Middle frontal gyrus (tissue), 1 donor: ENCODE data around the gene TLK1.

Experiments
- DNase-seq: peaks from one replicate; pipeline ENCODE4 v3.0.0-alpha.2; 2015; ENCODE audit warnings: low spot score; ENCODE audit errors: extremely low spot score

TLK1 gene

DNA sequence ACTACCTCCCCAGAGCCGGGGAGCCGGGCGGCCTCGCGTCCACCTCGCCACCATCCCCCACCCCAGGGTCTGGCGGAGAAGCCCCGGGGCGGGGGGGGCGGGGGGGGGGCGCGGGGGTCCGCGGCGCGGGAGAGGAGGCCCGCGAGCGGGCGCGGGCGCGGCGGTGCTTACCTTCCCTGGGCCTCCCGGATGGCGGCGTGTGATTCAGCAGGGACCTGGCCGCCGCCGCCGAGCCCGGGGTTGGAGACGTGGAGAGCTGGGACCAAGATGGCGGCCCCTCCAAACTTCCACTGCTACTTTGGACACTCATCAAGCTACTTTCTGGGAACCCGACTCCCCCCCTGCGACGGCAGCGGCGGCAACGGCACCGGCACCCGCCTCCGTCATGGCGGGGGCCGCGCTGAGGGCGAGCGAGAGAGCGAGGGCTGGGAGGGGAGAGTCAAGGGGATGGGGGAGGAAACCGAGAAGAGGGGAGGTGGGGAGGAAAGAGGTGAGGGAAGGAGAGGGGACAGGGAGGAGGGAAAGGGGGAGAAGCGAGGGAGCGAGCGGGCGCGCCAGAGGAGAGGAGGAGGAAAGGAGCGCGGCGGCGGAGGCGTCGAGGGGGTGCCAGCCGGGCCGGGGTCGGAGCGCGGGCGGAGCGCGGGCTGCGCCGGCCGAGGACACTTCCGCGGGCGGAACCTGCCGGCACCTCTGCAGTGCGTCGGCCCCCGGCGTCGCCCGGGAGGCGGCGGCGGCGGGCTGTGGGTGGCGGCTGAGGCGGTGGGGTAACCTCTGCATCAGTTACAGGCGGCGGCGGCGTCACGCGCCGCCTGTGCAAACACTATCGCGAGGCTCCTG, at the start of gene TLK1:
TLK1 (minus strand) TSS at position 775 of the 837 bp plus-strand sequence; CDS start at position 310, 465 bp downstream.
- no peak for DNase-seq

DNA sequence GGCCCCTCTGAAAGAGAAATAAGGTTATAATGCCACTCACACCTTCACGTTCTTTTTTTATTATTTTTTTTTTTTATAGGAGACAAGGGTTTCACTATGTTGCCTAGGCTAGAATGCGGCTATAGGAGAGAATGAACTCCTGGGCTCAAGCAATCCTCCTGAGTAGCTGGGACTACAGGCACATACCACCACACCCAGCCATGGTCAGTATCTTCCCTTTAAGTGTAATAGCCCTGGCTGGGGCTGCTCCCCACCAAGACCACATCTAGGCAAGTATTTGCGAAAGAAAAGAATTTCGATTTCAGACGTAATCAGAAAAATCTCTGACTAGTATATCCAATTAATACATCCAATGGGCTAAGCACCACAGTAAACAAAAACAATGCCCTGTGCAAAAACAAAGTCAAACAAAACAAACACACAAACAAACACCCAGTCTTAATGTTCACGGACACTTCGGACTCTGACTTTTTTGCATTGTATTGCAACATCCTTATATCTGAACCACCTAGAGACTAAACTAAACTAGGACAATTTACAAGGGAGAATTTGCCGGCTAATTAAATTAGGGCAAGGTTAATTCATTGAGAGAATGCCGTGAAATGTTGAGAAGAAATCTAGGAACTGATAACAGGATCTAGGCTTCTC, 49.6 kb upstream of the TLK1 start:
- DNase-seq, result no peak

DNA sequence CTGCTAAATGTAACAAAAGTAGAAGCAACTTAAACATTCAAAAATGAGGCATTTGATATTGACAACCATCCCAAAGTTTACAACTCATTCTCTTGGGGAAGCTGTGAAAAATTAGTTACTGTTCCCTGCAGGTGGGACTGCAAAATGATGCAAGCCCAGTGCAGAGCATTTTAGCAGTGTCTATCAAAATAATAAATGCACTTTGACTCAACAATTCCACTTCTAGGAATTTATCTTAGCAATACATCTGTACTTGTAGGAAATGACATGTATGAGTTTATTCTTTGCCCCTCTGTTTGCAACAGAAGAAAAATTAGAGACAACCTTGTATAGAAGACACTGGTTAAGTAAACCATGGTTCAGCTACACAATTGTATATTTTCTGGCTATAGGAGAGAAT, 48.0 kb upstream of the TLK1 start:
- no peak for DNase-seq

DNA sequence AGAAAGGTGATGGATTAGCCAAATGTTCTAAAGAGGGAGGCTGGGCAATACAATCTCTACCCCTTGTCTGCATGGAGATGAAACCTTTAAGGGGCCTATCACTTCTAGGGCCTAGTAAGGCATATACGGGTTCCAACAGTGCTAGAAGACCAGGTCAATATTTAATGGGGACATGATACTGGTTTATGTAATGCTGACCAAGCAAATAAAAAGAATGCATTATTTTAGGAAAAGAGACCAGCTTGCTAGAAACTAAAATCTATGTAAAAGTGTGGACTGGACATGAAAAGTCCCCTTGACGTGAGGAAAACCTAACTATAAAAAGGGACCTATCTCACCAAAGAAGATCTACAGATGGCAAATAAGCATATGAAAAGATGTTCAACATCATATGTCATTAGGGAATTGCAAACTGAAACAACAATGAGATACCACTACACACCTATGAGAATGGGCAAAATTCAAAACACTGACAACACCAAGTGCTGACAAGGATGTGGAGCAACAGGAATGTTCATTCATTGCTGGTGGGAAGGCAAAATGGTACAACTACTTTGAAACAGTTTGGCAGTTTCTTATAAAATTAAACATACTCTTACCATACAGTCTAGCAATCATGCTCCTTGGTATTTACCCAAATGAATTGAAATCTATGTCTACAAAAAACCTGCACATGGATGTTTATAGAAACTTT, 45.9 kb upstream of the TLK1 start:
- no peak for DNase-seq

GRCh38 chr2:171205551-171205950, 44.9 kb upstream of the TLK1 start:
- DNase-seq, result no peak

DNA sequence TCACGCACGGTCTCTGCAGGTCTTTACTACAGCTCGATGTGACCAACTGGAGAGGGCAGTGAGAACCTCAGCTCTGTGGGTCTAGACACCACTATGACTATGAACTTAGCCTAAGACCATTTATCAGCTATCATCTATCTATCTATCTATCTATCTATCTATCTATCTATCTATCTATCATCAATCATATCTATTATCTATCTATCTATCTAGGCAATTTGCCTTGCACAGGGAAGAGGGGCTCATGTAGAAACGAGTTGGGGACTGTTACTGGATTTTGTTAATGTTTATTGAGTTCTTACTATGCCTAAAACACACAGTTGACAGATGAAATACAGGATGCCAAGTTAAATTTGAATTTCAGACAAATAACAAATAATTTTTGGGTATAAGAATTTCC, 41.1 kb upstream of the TLK1 start:
- DNase-seq, result no peak

DNA sequence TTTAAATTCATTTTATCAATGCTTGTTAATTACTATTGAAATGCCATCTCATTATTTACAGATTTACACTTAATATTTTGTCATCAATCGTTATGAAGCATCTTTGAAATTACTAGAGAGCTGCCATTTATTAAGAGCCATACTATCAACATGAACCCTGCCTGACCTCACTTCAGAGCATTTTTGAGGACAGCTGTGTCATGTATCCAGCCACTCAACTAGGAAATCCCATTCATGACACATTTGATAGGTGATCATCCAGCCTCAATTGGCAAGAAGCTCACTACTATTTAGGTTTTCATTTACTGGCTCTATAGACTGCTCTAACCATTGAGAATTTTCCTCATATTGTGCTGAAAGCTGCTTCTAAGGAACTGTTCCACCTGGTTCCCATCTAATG, 40.6 kb upstream of the TLK1 start:
- no peak for DNase-seq

DNA sequence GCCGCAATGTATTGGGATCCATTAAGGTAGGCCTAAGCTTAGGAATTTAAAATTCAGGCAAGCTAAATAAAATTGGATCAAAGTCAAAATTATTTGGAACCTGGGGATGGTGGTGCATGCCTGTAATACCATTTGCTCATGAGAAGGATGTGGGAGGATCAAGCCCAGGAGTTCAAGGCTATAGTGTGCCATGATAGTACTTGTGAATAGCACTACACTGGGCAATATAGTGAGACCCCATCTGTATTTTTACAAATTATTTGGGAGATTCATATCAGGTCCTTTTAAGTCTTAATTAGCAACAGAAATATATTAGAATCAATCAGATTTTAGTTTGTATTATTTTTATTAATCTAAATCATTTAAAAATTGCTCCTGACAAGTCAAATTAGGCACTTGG, 39.8 kb upstream of the TLK1 start:
- DNase-seq, result no peak

DNA sequence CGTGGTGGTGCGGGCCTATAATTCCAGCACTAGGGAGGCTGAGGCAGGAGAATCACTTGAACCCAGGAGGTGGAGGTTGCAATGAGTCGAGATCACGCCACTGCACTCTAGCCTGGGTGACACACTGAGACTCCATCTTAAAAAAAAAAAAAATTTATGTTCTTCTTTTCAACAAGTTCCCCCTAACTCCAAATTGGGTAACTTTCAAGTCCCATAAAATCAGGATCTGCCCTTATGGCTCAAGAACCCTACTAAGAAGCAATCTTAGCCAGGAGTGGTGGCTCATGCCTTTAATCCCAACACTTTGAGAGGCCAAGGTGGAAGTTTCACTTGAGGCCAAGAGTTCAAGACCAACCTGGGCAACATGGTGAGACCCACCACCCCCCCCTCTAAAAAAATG, 30.3 kb upstream of the TLK1 start:
- DNase-seq, result no peak

DNA sequence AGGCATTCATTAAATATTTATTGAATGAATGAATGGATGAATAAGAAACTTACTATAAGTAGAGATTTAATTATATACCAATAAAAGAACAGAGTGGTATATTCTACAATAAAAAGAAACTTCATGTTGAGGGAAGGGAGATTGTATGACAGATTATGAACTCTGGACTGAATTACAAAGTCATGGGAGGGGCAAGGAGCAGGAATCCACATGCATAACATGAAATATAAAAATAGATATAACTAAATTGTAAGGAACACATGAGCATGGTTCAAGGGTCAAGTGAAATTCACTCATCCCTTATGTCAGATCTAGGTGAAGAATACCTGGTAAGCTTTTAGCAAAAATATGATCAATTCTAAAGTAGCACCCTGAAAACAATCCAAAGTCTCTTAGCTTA, 27.1 kb upstream of the TLK1 start:
- no peak for DNase-seq

- DNase-seq, result no peak
Observed at GRCh38 chr2:171187177-171187576, 26.5 kb upstream of the TLK1 start.

DNA sequence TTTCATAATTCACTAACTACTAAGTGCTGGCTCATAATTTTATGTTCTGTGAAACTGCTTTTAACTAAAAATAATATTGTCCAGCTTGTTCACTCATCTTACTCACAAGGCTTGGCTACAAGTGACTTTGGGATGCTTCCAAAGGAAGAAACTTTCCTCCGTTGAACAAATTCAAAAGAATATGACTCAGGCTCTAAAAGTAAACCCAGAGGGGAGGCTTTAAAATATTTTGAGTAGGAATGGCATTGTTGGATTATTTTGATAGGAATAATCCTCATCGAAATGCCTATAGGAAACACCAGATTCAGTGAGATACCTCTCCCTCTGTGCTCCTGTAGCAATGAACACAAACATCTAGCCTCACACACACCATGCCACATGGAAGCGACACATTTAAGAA, 25.2 kb upstream of the TLK1 start:
- peak; percentile 15 for DNase-seq

GRCh38 chr2:171185165-171185818, 24.6 kb upstream of the TLK1 start:
- DNase-seq, result no peak

GRCh38 chr2:171181064-171182049, 20.7 kb upstream of the TLK1 start:
- no peak for DNase-seq

GRCh38 chr2:171180229-171180930, 19.7 kb upstream of the TLK1 start:
- no peak for DNase-seq

- DNase-seq, result no peak
Observed at GRCh38 chr2:171178993-171179392, 18.3 kb upstream of the TLK1 start.

DNA sequence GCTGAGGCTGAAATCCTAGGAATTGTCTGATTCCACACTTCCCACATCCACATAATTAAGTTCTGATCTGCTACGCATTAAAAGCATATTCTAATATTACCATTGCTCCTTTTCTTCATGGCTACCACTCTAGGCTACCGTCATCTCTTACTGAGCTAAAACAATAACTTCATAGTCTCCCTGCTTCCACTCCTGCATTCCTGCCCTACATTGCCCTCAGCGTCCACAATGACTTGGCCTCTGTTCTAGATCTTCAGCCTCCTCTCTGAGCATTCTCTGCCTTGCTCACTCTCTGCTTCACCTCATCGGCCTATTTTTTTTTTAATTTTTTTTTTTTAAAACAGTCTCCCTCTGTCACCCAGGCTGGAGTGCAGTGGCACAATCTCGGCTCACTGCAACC, 15.8 kb upstream of the TLK1 start:
- no peak for DNase-seq

DNA sequence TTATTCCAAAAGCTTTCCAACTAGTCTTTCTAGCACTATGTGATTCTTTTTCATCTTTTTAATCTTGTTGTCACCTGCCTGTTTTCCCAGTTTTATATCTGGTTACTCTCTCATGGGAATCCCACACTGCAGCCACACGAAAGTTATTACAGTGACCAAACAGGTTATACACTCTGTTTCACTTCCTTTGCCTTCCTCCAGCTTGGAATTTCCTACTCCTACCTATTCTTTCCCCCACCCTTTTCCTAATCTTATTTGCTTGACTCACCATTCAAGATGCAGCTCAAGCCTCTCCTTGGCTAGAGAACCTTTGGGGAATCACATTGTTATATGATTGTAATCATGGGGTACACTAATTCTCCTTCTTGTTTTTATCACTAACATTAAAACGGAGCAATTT, 13.4 kb upstream of the TLK1 start:
- DNase-seq, result no peak

DNA sequence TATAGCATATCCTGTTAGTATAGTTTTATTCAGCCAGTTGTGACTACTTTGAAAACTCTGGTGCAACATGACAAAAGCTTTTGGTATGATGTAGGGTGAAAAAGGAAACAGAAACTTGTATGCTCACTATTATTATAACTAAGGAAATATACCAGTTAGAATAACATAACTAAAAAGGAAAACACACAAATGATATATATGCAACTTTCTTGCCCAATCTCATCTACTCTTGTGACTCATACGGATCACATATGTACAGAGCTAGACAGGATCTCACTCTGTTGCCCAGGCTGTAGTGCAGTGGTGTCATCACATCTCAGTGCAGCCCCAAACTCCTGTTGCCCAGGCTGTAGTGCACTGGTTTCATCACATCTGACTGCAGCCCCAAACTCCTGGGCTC, 12.4 kb upstream of the TLK1 start:
- DNase-seq, result no peak

- no peak for DNase-seq
Observed at GRCh38 chr2:171171808-171172207, 11.1 kb upstream of the TLK1 start.
